ENCODE measurements around the gene HNRNPU. TPM values are rescaled to one million over a fixed set of nuclear protein-coding genes. Genes with fewer than 3 reads are reported as not detected.

The HNRNPU gene
- total and polyA plus RNA-seq, 2 of the 13 experiments (the other 11 are each of a cell fraction or from before 2014, with no cell fraction given) = 101 to 508 TPM

- in situ Hi-C loops (cut with HindIII; ENCODE audit: extremely low pct_ligation_motif_present, low pct_unique_long_range_greater_than_20kb) = no loop called here
- FAIRE-seq = no peak
Measured at GRCh38 chr1:244813327-244813726, 51.0 kb downstream of the HNRNPU start.

More at GRCh38 chr1:244813327-244813726, 51.0 kb downstream of the HNRNPU start:
- no peak for DNase-seq (ENCODE audit: low spot score)
- Histone ChIP-seq H4K20me1 (ENCODE audit: insufficient read depth, low read length) (no peaks in the 10 kb centered on the region), H3K4me2 (ENCODE audit: low read depth, low read length) (no peak overlapping the region; the same call in 1 of the 2 replicates), H3K79me2 (ENCODE audit: insufficient read depth, low read length) (no peaks in the 10 kb centered on the region), H3K4me3 (replicated peaks in 1 of 3; ENCODE audit: insufficient read depth in 1 of 3, low read depth in 2 of 3, low read length in 3 of 3) (no peak overlapping the region), H3K9ac (ENCODE audit: insufficient read depth, low read depth, low read length) (no peak overlapping the region), H3K27me3 (ENCODE audit: control insufficient read depth in 1 of 2, insufficient read depth in 2 of 2, low read length in 2 of 2) (no peaks in the 10 kb centered on the region), H3K36me3 (replicated peaks in 1 of 2; ENCODE audit: control insufficient read depth in 1 of 2, insufficient read depth in 2 of 2, low read length in 2 of 2) (no peaks in the 10 kb centered on the region), H3K4me1 (ENCODE audit: insufficient read depth, low read length) (peaks cover 21% of the 10 kb centered on the region), H2AFZ (ENCODE audit: low read length) (peak overlapping the region; percentile 54), H3K9me3 (ENCODE audit: low read length) (no peaks in the 10 kb centered on the region), H3K27ac (ENCODE audit: extremely low read length, insufficient read depth, low read length) (no peak overlapping the region)
- no peak for TF ChIP-seq KDM1A (CRISPR knock-in tag; IDR thresholded peaks at IDR 0.05)
- no peak for TF ChIP-seq ZNF121 (CRISPR knock-in tag; IDR thresholded peaks at IDR 0.05)
- no peak for TF ChIP-seq ZNF841 (CRISPR knock-in tag; IDR thresholded peaks at IDR 0.05; ENCODE audit: borderline replicate concordance)
- no peak for TF ChIP-seq MEIS2 (CRISPR knock-in tag; IDR thresholded peaks at IDR 0.05)
- TF ChIP-seq, protein P1, sequence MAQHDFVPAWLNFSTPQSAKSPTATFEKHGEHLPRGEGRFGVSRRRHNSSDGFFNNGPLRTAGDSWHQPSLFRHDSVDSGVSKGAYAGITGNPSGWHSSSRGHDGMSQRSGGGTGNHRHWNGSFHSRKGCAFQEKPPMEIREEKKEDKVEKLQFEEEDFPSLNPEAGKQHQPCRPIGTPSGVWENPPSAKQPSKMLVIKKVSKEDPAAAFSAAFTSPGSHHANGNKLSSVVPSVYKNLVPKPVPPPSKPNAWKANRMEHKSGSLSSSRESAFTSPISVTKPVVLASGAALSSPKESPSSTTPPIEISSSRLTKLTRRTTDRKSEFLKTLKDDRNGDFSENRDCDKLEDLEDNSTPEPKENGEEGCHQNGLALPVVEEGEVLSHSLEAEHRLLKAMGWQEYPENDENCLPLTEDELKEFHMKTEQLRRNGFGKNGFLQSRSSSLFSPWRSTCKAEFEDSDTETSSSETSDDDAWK (CRISPR knock-in tag; IDR thresholded peaks at IDR 0.05) = no peak
- peak; percentile 89 for TF ChIP-seq MIER2 (CRISPR knock-in tag; IDR thresholded peaks at IDR 0.05)
- TF ChIP-seq, protein P2, sequence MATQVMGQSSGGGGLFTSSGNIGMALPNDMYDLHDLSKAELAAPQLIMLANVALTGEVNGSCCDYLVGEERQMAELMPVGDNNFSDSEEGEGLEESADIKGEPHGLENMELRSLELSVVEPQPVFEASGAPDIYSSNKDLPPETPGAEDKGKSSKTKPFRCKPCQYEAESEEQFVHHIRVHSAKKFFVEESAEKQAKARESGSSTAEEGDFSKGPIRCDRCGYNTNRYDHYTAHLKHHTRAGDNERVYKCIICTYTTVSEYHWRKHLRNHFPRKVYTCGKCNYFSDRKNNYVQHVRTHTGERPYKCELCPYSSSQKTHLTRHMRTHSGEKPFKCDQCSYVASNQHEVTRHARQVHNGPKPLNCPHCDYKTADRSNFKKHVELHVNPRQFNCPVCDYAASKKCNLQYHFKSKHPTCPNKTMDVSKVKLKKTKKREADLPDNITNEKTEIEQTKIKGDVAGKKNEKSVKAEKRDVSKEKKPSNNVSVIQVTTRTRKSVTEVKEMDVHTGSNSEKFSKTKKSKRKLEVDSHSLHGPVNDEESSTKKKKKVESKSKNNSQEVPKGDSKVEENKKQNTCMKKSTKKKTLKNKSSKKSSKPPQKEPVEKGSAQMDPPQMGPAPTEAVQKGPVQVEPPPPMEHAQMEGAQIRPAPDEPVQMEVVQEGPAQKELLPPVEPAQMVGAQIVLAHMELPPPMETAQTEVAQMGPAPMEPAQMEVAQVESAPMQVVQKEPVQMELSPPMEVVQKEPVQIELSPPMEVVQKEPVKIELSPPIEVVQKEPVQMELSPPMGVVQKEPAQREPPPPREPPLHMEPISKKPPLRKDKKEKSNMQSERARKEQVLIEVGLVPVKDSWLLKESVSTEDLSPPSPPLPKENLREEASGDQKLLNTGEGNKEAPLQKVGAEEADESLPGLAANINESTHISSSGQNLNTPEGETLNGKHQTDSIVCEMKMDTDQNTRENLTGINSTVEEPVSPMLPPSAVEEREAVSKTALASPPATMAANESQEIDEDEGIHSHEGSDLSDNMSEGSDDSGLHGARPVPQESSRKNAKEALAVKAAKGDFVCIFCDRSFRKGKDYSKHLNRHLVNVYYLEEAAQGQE (IDR thresholded peaks at IDR 0.05; ENCODE audit: borderline replicate concordance in 1 of 2, low read depth in 1 of 2, low read length in 2 of 2) = peak; percentile 53 to 91
- TF ChIP-seq KDM2A (CRISPR knock-in tag; IDR thresholded peaks at IDR 0.05; ENCODE audit: borderline replicate concordance, low read depth) = no peak
- TF ChIP-seq REXO4 (CRISPR knock-in tag; IDR thresholded peaks at IDR 0.05; ENCODE audit: borderline replicate concordance) = no peak
- TF ChIP-seq PRDM15 (CRISPR knock-in tag; IDR thresholded peaks at IDR 0.05) = no peak
- TF ChIP-seq NCOA2 (CRISPR knock-in tag; IDR thresholded peaks at IDR 0.05) = no peak
- TF ChIP-seq, protein P3, sequence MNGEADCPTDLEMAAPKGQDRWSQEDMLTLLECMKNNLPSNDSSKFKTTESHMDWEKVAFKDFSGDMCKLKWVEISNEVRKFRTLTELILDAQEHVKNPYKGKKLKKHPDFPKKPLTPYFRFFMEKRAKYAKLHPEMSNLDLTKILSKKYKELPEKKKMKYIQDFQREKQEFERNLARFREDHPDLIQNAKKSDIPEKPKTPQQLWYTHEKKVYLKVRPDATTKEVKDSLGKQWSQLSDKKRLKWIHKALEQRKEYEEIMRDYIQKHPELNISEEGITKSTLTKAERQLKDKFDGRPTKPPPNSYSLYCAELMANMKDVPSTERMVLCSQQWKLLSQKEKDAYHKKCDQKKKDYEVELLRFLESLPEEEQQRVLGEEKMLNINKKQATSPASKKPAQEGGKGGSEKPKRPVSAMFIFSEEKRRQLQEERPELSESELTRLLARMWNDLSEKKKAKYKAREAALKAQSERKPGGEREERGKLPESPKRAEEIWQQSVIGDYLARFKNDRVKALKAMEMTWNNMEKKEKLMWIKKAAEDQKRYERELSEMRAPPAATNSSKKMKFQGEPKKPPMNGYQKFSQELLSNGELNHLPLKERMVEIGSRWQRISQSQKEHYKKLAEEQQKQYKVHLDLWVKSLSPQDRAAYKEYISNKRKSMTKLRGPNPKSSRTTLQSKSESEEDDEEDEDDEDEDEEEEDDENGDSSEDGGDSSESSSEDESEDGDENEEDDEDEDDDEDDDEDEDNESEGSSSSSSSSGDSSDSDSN (CRISPR knock-in tag; IDR thresholded peaks at IDR 0.05) = no peak
- TF ChIP-seq KLF11 (CRISPR knock-in tag; IDR thresholded peaks at IDR 0.05) = no peak
- 81% methylated on average over 5 of the region's 6 CpGs for WGBS (ENCODE audit: low lambda C conversion rate)
- intact Hi-C loops (cut with micrococcal nuclease; ENCODE audit: unreplicated experiment) = no loop called here
- POLR2A ChIA-PET = interaction anchor here (0.9 kb wide), 1 partner anchor 21 kb away, joined by 3 read pairs; no protein-coding TSS in a partner anchor
- CTCF ChIA-PET (ENCODE audit: low intra/inter-chr PET ratio, low total read pairs) = no interaction called here
- peak; percentile 52 for ATAC-seq
- no TSS peak for BruUV-seq (replicated peaks)

Data from HepG2 (cell line).